ENCODE data around the gene NEDD4L. TPM values are rescaled to one million over a fixed set of nuclear protein-coding genes. Genes with fewer than 3 reads are reported as not detected.

NEDD4L gene
- total and polyA plus RNA-seq, 10 of the 15 experiments (the other 5 are each of a cell fraction or from before 2014, with no cell fraction given): 7.4 to 24.0 (median 17.7) TPM

- POLR2A ChIA-PET: no interaction called here
- no peak overlapping the region for H3K4me2 ChIP-seq (ENCODE audit: control insufficient read depth, insufficient read depth)
- no peak overlapping the region for H3K9ac ChIP-seq (ENCODE audit: control insufficient read depth, insufficient read depth, low read length)
- no peaks in the 10 kb centered on the region for H3K27me3 ChIP-seq (replicated peaks in 1 of 2; ENCODE audit: control insufficient read depth in 2 of 2, insufficient read depth in 2 of 2, low read length in 1 of 2)
- H4K20me1 ChIP-seq (ENCODE audit: control insufficient read depth, insufficient read depth): no peaks in the 10 kb centered on the region
- intact Hi-C loops (cut with micrococcal nuclease; ENCODE audit: unreplicated experiment) (no loop called here), in situ Hi-C loops (cut with MboI) (no loop called here)
- H2AFZ ChIP-seq (ENCODE audit: control insufficient read depth, low read depth, low read length): no peak overlapping the region
- no peak overlapping the region for H3K27ac ChIP-seq (ENCODE audit: control insufficient read depth, insufficient read depth)
- no peak overlapping the region for H3K4me3 ChIP-seq
- SMC1A ChIA-PET (ENCODE audit: uncharacterized antibody, unreplicated experiment): interaction anchor here (0.9 to 1.6 kb wide), 2 partner anchors 26 to 122 kb away, joined by 3 read pairs; no protein-coding TSS in a partner anchor
- no peaks in the 10 kb centered on the region for H3K79me2 ChIP-seq (ENCODE audit: control insufficient read depth, insufficient read depth, low read length)
- H3K36me3 ChIP-seq (ENCODE audit: control insufficient read depth in 2 of 2, insufficient read depth in 2 of 2, low read length in 1 of 2): peaks cover 0 to 3% of the 10 kb centered on the region in 2 experiments; a peak in 2 of 4 replicates
- BruUV-seq (replicated peaks): no TSS peak
- DNase-seq (ENCODE audit: low read depth, low spot score) (no peak), ATAC-seq (no peak), FAIRE-seq (no peak)
- 27% methylated on average over 9 of the region's 9 CpGs for WGBS (ENCODE audit: insufficient coverage, insufficient replicate concordance, low lambda C conversion rate, missing lambda C conversion rate)
- RAD21 ChIA-PET (ENCODE audit: unreplicated experiment): no interaction called here
- no peaks in the 10 kb centered on the region for H3K9me3 ChIP-seq (replicated peaks; ENCODE audit: control insufficient read depth, insufficient read depth, low read length)
- CTCF ChIA-PET: interaction anchor here (1.3 kb wide), 1 partner anchor 396 kb away, joined by 4 read pairs; no protein-coding TSS in a partner anchor
- TF ChIP-seq JUNB (IDR thresholded peaks at IDR 0.05) (no peak), BHLHE40 (IDR thresholded peaks at IDR 0.05; ENCODE audit: borderline replicate concordance in 1 of 2, low read depth in 2 of 2, low read length in 1 of 2) (no peak), YBX1 (IDR thresholded peaks at IDR 0.05) (no peak), SMAD1 (IDR thresholded peaks at IDR 0.05; ENCODE audit: low read depth, partially characterized antibody) (no peak), ZNF622 (IDR thresholded peaks at IDR 0.05) (no peak), RUNX3 (IDR thresholded peaks at IDR 0.05; ENCODE audit: low read length) (peak; percentile 37; the same call in 1 of the 2 replicates), NR2C2 (IDR thresholded peaks at IDR 0.05; ENCODE audit: borderline replicate concordance, control insufficient read depth, insufficient read length, low read depth) (no peak), ZBTB33 (IDR thresholded peaks at IDR 0.05) (no peak), PKNOX1 (IDR thresholded peaks at IDR 0.05) (peak; percentile 88), EED (IDR thresholded peaks at IDR 0.05; ENCODE audit: low read depth) (no peak), BCL3 (IDR thresholded peaks at IDR 0.05; ENCODE audit: borderline replicate concordance, insufficient read depth, low read depth, low read length, poor library complexity, severe bottlenecking) (no peak)
- no peaks in the 10 kb centered on the region for H3K4me1 ChIP-seq (ENCODE audit: control insufficient read depth, insufficient read depth, low read length)
Observed at GRCh38 chr18:58367425-58368140, 323.6 kb downstream of the NEDD4L start.
